Suprapubic skin (tissue), 4 donors: ENCODE measurements around the gene ANAPC5.

Source experiments
- EP300 ChIP-seq: sonication (generic); formaldehyde crosslinking; IDR thresholded peaks from one replicate; pipeline ENCODE4 v1.6.1; 2017; ENCODE audit warnings: antibody characterized with exemption
- POLR2A ChIP-seq, 2 donors: fragments of 450-650 bp; IDR thresholded peaks; one replicate each; pipeline ENCODE4 v1.6.1; 2017; ENCODE audit warnings: antibody characterized with exemption in 2 of 2, mild to moderate bottlenecking in 2 of 2, moderate library complexity in 2 of 2
- POLR2AphosphoS5 ChIP-seq, 3 donors: sonication (generic); formaldehyde crosslinking; IDR thresholded peaks; one replicate each; pipeline ENCODE4 v1.6.1; 2017; ENCODE audit warnings: antibody characterized with exemption in 3 of 3
- TF ChIP-seq, protein P1 (sequence below), 2 donors: fragments of 200-600 bp in 1 of 2; fragments of 450-650 bp in 1 of 2; sonication (generic) in 1 of 2; IDR thresholded peaks; one replicate each; pipeline ENCODE4 v1.5.1; 2016 to 2019; ENCODE audit warnings: antibody characterized with exemption in 2 of 2, mild to moderate bottlenecking in 1 of 2, moderate library complexity in 1 of 2

GRCh38 chr12:121345151-121345815 is 6.9 kb downstream of the ANAPC5 start:
- TF ChIP-seq, protein P1, sequence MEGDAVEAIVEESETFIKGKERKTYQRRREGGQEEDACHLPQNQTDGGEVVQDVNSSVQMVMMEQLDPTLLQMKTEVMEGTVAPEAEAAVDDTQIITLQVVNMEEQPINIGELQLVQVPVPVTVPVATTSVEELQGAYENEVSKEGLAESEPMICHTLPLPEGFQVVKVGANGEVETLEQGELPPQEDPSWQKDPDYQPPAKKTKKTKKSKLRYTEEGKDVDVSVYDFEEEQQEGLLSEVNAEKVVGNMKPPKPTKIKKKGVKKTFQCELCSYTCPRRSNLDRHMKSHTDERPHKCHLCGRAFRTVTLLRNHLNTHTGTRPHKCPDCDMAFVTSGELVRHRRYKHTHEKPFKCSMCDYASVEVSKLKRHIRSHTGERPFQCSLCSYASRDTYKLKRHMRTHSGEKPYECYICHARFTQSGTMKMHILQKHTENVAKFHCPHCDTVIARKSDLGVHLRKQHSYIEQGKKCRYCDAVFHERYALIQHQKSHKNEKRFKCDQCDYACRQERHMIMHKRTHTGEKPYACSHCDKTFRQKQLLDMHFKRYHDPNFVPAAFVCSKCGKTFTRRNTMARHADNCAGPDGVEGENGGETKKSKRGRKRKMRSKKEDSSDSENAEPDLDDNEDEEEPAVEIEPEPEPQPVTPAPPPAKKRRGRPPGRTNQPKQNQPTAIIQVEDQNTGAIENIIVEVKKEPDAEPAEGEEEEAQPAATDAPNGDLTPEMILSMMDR (IDR thresholded peaks at IDR 0.05), result no peak
- TF ChIP-seq EP300, result no peak
- TF ChIP-seq POLR2AphosphoS5 (IDR thresholded peaks at IDR 0.05), result no peak
- no peak for TF ChIP-seq POLR2A (IDR thresholded peaks at IDR 0.05)
